CD14-positive monocyte (primary cell): Measurements from ENCODE around the gene NPAS3. TPM values are rescaled to one million over a fixed set of nuclear protein-coding genes. Genes with fewer than 3 reads are reported as not detected.

Experiments
- DNase-seq, 3 donors: peaks; one replicate each; pipeline ENCODE4 v3.0.0-alpha.2; 2011 to 2022
- H2AFZ ChIP-seq: 2 replicates; pipeline ENCODE4 v1.6.0; 2012; ENCODE audit warnings: mild to moderate bottlenecking, low read depth, low read length, inconsistent platforms; ENCODE audit not compliant: insufficient read depth, poor library complexity, severe bottlenecking
- H3K27ac ChIP-seq, 2 donors: 1 replicate in 1 of 2; 2 replicates in 1 of 2; pipeline ENCODE4 v1.5.1; 2012 to 2013; ENCODE audit warnings: low read length in 2 of 2, control low read depth in 1 of 2, inconsistent platforms in 1 of 2, low read depth in 1 of 2, mild to moderate bottlenecking in 1 of 2
- H3K27me3 ChIP-seq, 2 donors: one replicate each; pipeline versions ENCODE4 v1.6.0 to v1.6.1; 2011 to 2013; ENCODE audit warnings: low read length in 2 of 2; ENCODE audit not compliant: control insufficient read depth in 2 of 2, insufficient read depth in 2 of 2
- H3K36me3 ChIP-seq, 2 donors: replicated peaks in 1 of 2; 1 replicate in 1 of 2; 2 replicates in 1 of 2; pipeline versions ENCODE4 v1.5.1 to v1.6.1; 2012 to 2013; ENCODE audit warnings: low read length in 2 of 2, control low read depth in 1 of 2, inconsistent platforms in 1 of 2, mild to moderate bottlenecking in 1 of 2; ENCODE audit not compliant: insufficient read depth in 2 of 2, control insufficient read depth in 1 of 2
- H3K4me1 ChIP-seq, 2 donors: 1 replicate in 1 of 2; 2 replicates in 1 of 2; pipeline versions ENCODE4 v1.5.1 to v1.6.1; 2012 to 2013; ENCODE audit warnings: low read length in 2 of 2, control low read depth in 1 of 2, inconsistent platforms in 1 of 2, mild to moderate bottlenecking in 1 of 2, moderate library complexity in 1 of 2; ENCODE audit not compliant: insufficient read depth in 2 of 2, control insufficient read depth in 1 of 2
- H3K4me2 ChIP-seq: replicated peaks from 2 replicates; pipeline ENCODE3; 2012; ENCODE audit warnings: low read length, moderate library complexity, mild to moderate bottlenecking; ENCODE audit not compliant: poor library complexity, severe bottlenecking; ENCODE audit errors: extremely low read depth
- H3K4me3 ChIP-seq, 3 experiments: fragments of 200-600 bp in 1 of 3; sonication (generic) in 1 of 3; replicated peaks in 1 of 3; 1 replicate in 2 of 3; 2 replicates in 1 of 3; pipeline ENCODE4 v1.5.1; 2011 to 2013; ENCODE audit warnings: low read length in 3 of 3, mild to moderate bottlenecking in 3 of 3, control low read depth in 2 of 3, low read depth in 2 of 3, inconsistent platforms in 1 of 3, moderate library complexity in 1 of 3
- H3K79me2 ChIP-seq: 2 replicates; pipeline ENCODE4 v1.6.0; 2012; ENCODE audit warnings: mild to moderate bottlenecking, control low read depth, inconsistent platforms, low read length, moderate library complexity; ENCODE audit not compliant: insufficient read depth
- H3K9ac ChIP-seq: 2 replicates; pipeline ENCODE4 v1.6.0; 2017; ENCODE audit warnings: low read length, mild to moderate bottlenecking; ENCODE audit not compliant: insufficient read depth, poor library complexity, severe bottlenecking
- H3K9me3 ChIP-seq, 2 donors: replicated peaks in 1 of 2; 1 replicate in 1 of 2; 2 replicates in 1 of 2; pipeline versions ENCODE4 v1.5.1 to v1.6.1; 2012 to 2013; ENCODE audit warnings: low read length in 2 of 2, control low read depth in 1 of 2; ENCODE audit not compliant: control insufficient read depth in 1 of 2, insufficient read depth in 1 of 2
- H4K20me1 ChIP-seq: 2 replicates; pipeline ENCODE4 v1.6.0; 2012; ENCODE audit warnings: mild to moderate bottlenecking, low read length, control low read depth, moderate library complexity; ENCODE audit not compliant: insufficient read depth
- H3K27ac Mint-ChIP-seq, 7 donors: one replicate each; pipeline ENCODE4 v1.8.0; 2020; ENCODE audit warnings: mild to moderate bottlenecking in 7 of 7, mixed read lengths in 7 of 7, moderate library complexity in 6 of 7, inconsistent platforms in 2 of 7
- H3K27me3 Mint-ChIP-seq, 3 donors: one replicate each; pipeline ENCODE4 v1.8.0; 2021 to 2022; ENCODE audit warnings: low read depth in 3 of 3, mild to moderate bottlenecking in 3 of 3, mixed read lengths in 3 of 3, moderate library complexity in 3 of 3, inconsistent platforms in 1 of 3
- H3K36me3 Mint-ChIP-seq, 2 donors: one replicate each; pipeline ENCODE4 v1.8.0; 2020; ENCODE audit warnings: mixed read lengths in 2 of 2, inconsistent platforms in 1 of 2, mild to moderate bottlenecking in 1 of 2
- H3K4me1 Mint-ChIP-seq: one replicate; pipeline ENCODE4 v1.8.0; 2020; ENCODE audit warnings: mild to moderate bottlenecking, mixed read lengths
- H3K4me3 Mint-ChIP-seq, 2 donors: one replicate each; pipeline ENCODE4 v1.8.0; 2020; ENCODE audit warnings: mild to moderate bottlenecking in 2 of 2, mixed read lengths in 2 of 2, moderate library complexity in 1 of 2
- H3K9me3 Mint-ChIP-seq, 7 donors: one replicate each; pipeline ENCODE4 v1.8.0; 2020 to 2022; ENCODE audit warnings: mixed read lengths in 7 of 7, mild to moderate bottlenecking in 6 of 7, moderate library complexity in 6 of 7, inconsistent platforms in 2 of 7
- WGBS: methylation state at CpG from one replicate; pipeline ENCODE4 v1.1.5; 2013; ENCODE audit warnings: missing lambda C conversion rate; ENCODE audit not compliant: insufficient coverage; 5-methylcytosine and 5-hydroxymethylcytosine counted together
- intact Hi-C, 2 donors: fragments of 100-400 bp; cut with micrococcal nuclease; formaldehyde crosslinking; loops; one replicate each; pipeline versions ENCODE4 v1.15.0 to v1.15.1; 2023
- polyA plus RNA-seq, 3 donors: library from polyadenylated mRNA; depleted of rRNA in 1 of 3; unstranded in 2 of 3; stranded (reverse) in 1 of 3; fragments of 300-500 nt in 2 of 3; fragments of >200 nt in 1 of 3; fragmentation: Illumina TruSeq in 2 of 3; gene quantifications; 1 replicate in 2 of 3; 2 replicates in 1 of 3; pipeline ENCODE4 v1.2.3, GENCODE V29; 2012 to 2021
- TF ChIP-seq, protein P1 (sequence below): fragments of 200-600 bp; IDR thresholded peaks from one replicate; pipeline ENCODE4 v1.8.0; 2022; ENCODE audit warnings: antibody characterized with exemption, mild to moderate bottlenecking

Gene NPAS3
- polyA plus RNA-seq, 3 donors: not detected

DNA sequence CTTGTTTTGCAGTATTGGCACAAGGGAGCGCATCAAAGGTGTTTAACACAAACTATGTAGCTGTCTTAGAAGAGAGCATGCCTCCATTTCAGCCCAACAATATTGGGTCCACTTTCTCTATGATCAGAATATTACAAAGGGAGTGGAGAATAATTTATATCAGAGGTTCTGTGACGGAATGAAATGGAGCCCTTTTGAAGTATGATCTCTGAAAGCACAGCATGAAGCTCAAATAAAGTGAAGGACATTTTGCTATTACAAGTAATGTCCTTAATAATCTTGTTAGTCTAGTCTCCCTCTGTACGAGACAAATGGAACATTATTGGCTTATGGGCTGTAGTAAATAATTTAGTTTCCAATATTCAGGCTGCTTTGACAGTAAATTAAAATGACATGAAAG is 302.7 kb downstream of the NPAS3 start:
- no peak for DNase-seq
- H3K27me3 ChIP-seq: no peaks in the 10 kb centered on the region
- H3K4me1 ChIP-seq: no peaks in the 10 kb centered on the region
- H3K4me3 Mint-ChIP-seq: no peak overlapping the region
- peaks cover 0 to 7% (median 0%) of the 10 kb centered on the region in 7 donors for H3K9me3 Mint-ChIP-seq
- no peak overlapping the region for H3K4me3 ChIP-seq
- H3K27ac Mint-ChIP-seq: no peak overlapping the region
- no peaks in the 10 kb centered on the region for H3K36me3 ChIP-seq
- no peak overlapping the region for H3K4me2 ChIP-seq
- no peak overlapping the region for H3K9ac ChIP-seq
- H3K36me3 Mint-ChIP-seq: no peaks in the 10 kb centered on the region
- no peaks in the 10 kb centered on the region for H3K79me2 ChIP-seq
- H3K9me3 ChIP-seq: no peaks in the 10 kb centered on the region
- H3K27me3 Mint-ChIP-seq: no peaks in the 10 kb centered on the region
- no peaks in the 10 kb centered on the region for H4K20me1 ChIP-seq
- TF ChIP-seq, protein P1, sequence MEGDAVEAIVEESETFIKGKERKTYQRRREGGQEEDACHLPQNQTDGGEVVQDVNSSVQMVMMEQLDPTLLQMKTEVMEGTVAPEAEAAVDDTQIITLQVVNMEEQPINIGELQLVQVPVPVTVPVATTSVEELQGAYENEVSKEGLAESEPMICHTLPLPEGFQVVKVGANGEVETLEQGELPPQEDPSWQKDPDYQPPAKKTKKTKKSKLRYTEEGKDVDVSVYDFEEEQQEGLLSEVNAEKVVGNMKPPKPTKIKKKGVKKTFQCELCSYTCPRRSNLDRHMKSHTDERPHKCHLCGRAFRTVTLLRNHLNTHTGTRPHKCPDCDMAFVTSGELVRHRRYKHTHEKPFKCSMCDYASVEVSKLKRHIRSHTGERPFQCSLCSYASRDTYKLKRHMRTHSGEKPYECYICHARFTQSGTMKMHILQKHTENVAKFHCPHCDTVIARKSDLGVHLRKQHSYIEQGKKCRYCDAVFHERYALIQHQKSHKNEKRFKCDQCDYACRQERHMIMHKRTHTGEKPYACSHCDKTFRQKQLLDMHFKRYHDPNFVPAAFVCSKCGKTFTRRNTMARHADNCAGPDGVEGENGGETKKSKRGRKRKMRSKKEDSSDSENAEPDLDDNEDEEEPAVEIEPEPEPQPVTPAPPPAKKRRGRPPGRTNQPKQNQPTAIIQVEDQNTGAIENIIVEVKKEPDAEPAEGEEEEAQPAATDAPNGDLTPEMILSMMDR: no peak
- no peak overlapping the region for H2AFZ ChIP-seq
- intact Hi-C loops: no loop called here
- no peaks in the 10 kb centered on the region for H3K4me1 Mint-ChIP-seq
- WGBS: 100% methylated on average over 1 of the region's 3 CpGs
- H3K27ac ChIP-seq: no peak overlapping the region

DNA sequence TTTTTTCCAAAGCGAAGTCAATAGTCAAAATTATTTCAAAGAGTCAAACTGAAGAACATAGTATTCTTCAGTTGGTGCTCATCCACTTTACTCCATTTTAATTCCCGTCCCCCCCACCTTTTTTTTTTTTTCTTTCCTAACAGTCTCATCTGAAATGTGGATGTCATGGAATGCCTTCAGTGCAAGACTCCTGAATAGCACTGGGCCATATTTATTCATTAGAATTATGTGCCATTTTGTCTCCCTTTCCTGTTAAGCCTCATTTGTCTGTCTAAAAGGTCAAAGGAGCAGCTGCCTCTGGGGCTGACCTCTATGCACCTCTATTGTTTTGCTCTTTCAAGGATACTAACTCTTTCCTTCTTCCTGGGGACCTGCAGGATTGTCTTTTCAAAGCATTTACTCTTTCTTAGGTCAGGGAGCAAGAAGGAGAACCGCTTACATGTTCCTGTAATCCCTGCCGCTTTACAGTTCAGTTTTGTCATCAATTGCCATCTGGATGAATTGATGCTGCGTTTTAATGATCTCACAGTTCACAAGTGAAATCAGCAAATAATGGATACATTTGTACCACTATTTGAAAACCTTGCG is 310.6 kb downstream of the NPAS3 start:
- H3K9me3 ChIP-seq: no peaks in the 10 kb centered on the region
- no peak overlapping the region for H2AFZ ChIP-seq
- Mint-ChIP-seq H3K4me3 (no peak overlapping the region), H3K9me3 (peaks cover 0 to 7% (median 2%) of the 10 kb centered on the region in 7 donors), H3K27me3 (peaks cover 0 to 1% (median 0%) of the 10 kb centered on the region in 3 donors), H3K27ac (no peak overlapping the region), H3K4me1 (no peaks in the 10 kb centered on the region), H3K36me3 (no peaks in the 10 kb centered on the region)
- TF ChIP-seq, protein P1: no peak
- intact Hi-C loops: no loop called here
- 96% methylated on average over 4 of the region's 6 CpGs for WGBS
- H3K4me1 ChIP-seq: no peaks in the 10 kb centered on the region
- H3K9ac ChIP-seq: no peak overlapping the region
- H3K27ac ChIP-seq: no peak overlapping the region
- no peak overlapping the region for H3K4me2 ChIP-seq
- no peaks in the 10 kb centered on the region for H3K27me3 ChIP-seq
- no peaks in the 10 kb centered on the region for H4K20me1 ChIP-seq
- no peaks in the 10 kb centered on the region for H3K79me2 ChIP-seq
- no peaks in the 10 kb centered on the region for H3K36me3 ChIP-seq
- no peak for DNase-seq
- no peak overlapping the region for H3K4me3 ChIP-seq
